ENCODE measurements around the gene KAZN.

DNA sequence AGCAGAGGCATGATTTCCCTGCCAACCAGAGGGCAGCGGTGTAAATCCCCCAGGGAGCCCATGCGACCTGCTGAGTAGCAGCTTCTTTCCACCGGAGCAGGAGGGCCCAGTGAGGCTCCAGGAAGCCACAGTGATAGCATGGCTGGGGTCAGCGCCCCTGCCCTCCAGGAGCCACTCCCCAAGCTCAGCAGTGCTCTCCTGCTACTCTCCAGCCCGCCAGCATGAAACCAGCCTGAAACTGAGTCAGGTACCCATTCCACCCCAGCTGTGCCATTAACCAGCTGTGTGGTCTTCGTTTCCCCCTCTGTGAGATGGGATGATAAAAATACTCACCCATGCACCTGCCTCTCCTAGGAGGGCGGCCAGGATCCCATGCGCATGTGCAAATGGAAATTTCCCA is 431.3 kb downstream of the KAZN start:
- TF ChIP-seq, protein P1, sequence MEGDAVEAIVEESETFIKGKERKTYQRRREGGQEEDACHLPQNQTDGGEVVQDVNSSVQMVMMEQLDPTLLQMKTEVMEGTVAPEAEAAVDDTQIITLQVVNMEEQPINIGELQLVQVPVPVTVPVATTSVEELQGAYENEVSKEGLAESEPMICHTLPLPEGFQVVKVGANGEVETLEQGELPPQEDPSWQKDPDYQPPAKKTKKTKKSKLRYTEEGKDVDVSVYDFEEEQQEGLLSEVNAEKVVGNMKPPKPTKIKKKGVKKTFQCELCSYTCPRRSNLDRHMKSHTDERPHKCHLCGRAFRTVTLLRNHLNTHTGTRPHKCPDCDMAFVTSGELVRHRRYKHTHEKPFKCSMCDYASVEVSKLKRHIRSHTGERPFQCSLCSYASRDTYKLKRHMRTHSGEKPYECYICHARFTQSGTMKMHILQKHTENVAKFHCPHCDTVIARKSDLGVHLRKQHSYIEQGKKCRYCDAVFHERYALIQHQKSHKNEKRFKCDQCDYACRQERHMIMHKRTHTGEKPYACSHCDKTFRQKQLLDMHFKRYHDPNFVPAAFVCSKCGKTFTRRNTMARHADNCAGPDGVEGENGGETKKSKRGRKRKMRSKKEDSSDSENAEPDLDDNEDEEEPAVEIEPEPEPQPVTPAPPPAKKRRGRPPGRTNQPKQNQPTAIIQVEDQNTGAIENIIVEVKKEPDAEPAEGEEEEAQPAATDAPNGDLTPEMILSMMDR (optimal IDR thresholded peaks at IDR 0.05 in 1 of 3, IDR thresholded peaks at IDR 0.05 in 1 of 3, conservative IDR thresholded peaks at IDR 0.05 in 1 of 3; ENCODE audit: extremely low read depth in 1 of 3, insufficient read depth in 2 of 3, low read length in 3 of 3) = no peak
- TF ChIP-seq EZH2 (IDR thresholded peaks at IDR 0.05; ENCODE audit: low read length) = no peak
